DMS 273 treated with DMSO at 0.1 percent for 48 hours (cell line): Measurements from ENCODE around the gene KRT76.

Source experiments
- DNase-seq: peaks from one replicate; lab custom pipeline; 2025; lab: John Stamatoyannopoulos, UW

The KRT76 gene

DNA sequence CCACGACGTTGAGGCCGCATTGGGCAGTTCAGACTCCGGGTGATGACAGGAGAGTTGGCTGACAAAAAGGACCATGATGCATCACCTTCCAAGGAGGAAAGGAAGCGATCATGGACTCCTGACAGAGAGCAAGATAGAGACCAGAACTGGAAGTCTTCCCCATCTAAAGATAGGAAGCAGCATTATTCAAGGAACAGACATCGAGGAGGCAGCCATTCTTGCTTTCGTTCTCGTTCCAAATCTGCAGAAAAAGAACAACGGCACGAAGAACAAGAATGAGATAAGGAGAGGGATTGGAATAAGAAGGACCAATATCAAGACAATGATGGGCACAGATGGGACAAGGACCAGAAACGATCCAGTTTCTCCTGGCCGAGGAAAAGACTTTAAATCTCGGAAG, 46.8 kb downstream of the KRT76 start:
- no peak for DNase-seq

DNA sequence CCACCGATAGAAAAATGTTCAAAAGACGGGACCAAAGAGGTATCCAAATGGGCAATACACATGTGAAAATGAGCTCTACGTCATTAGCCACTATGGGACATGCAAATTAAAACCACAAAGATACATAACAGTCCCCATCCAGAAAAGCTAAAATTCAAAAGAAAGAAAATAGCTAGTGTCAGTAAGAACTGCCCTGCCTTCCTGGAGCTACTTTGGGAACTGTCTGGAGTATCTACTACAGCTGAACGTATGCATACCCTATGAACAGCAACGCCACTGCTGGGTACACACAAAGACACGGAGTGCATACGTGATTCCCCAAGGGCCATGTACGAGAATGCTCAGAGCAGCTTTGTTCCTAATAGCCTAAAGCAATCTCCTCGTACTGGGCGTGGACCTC, 48.0 kb downstream of the KRT76 start:
- no peak for DNase-seq

DNA sequence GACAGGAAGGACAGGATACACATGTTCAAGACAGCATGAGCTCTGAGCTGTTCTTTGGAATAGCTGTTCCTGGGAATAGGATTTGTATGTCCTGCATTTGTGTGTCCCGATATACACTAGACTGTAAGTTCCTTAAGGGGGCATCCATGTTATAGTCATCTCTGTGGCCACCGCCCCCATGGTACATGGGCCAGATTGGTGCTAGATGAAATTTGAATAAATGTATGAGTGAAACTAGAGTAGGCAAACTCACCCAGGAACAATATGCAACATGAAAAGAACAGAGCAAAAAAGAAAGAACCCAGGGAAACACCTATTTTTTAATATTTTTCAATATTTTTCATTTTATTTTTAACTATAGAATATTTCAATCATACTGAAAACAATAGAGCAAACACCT, 48.8 kb downstream of the KRT76 start:
- no peak for DNase-seq

DNA sequence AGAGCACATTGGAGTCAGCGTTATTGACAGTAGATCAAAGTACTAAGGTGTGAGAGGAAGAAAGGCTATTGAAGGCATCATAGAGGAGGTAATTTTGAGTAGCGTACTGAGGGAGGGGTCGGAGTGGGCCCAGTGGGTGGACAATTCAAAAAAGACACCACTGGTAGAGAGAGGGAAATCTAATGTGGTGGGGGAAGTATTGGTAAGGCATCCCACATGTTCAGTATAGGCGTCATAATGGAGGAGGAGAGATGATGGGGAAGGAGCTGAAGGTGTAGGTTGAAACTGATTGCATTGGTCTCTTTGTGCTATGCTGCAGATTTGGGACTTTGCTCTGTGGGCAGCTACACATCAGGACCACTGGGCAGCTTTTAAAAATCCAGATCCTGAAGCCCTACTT, 50.1 kb downstream of the KRT76 start:
- no peak for DNase-seq

DNA sequence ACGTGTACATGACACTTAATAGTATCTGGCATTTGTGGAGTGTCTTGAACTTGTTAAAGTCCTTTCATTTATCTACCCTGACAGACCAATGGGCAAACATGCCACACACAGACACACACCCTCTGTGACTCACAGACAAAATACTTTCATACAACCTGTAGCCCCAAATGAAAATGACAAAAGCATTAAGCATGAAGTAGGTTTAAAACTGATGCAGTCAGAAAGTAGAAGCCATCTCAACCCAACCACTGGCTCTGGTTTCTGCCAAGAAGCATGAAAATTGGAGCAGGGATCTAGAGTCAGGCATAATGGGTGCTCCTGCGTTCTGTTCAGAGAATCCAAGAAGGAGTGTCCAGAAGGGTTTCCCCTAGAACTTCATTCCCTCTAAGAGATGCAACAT, 50.7 kb downstream of the KRT76 start:
- no peak for DNase-seq

DNA sequence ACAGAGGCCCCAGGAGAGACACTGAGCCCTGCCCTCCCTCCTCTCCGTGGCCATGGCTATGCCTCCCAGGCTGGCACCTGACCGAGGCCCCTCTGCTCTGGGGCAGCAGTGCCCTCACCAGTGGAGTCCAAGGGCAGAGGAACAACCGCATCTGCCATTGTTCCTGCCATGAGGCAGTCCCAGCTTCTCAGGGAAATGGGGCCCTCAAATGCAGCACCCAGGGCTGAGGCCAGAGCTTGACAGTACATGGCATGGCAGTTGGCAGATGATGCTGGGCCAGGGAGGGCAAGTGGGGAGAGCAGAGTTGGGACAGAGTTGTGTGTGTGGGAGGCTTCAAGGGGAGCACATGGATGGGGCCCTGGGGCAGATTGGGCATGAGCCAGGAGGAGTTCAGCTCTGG, 52.8 kb downstream of the KRT76 start:
- no peak for DNase-seq

DNA sequence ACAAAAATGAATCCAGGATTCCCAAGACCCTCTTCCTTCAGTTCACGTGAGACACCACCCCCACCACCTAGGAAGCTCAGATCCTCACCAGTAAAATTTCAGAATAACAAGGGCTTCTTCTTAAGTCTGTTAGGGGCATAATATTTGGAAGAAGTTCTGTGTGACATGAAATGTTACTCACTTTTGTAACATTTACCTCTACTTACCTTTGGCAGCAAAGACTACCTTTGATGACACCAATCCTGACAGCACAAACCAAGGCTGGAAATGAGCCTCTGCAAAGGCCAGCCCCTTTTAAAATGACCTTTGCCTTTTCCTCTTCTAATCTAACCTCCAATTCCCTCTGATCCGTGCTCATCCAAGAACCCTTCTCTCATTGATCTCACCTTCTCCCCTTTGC, 54.5 kb downstream of the KRT76 start:
- no peak for DNase-seq

DNA sequence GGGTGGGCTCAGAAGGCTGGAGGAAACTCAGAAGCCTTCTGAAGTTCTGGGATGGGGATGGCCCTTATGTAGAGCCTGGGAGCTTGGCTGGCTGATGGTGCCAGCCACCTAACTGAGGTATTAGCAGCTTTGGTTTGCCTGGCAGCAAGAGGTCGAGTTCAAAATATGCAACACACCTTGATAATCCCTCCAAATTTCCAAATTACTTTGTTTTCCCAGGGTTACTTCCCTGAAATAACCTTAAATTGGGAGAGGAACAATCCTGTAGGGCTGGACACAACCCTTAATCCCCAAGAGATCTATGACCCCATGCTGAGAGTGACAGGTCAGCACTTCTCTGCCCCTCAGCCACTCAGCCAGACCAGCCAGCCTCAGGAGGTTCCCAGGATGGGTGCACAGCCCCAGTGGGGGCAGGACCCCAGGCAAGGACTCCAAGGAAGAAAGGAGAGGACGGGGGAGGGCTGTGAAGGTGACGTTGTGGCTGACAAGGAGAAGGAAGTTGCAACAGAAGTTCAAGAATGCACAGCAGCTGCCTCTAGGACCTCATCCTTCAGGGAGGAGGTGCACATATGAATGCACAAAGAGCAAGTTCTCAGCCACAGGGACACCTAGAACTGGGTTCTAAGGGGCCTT, 55.2 kb downstream of the KRT76 start:
- DNase-seq = no peak

DNA sequence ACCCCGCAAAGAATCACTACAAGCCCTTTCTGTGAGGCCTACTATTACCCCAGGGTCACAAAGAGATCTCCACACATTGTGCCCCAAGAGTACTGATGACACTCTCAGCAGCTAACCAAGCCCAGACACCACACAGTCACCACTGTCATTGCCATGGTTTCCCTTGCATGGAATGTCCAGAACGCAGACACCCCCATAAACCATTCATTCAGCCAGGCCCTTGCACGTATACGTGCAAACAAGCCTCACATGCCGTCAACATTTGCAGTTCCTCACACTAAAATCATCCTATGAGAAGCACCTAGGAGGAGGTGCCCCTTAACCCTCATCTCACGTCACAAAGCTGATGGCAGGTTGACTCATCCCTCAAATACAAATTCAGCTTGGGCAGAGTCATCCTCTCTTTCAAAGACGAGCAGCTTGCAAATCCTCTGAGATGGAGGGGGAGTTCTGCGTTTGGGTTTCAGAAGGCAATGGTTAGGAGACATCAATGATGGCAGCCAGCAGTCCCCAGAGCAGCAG, 56.7 kb downstream of the KRT76 start:
- DNase-seq = no peak
